Measurements from ENCODE around the gene ACOT11.
A peak's percentile ranks its signal among the peaks of the same experiment; 100 is the strongest.

The ACOT11 gene

DNA sequence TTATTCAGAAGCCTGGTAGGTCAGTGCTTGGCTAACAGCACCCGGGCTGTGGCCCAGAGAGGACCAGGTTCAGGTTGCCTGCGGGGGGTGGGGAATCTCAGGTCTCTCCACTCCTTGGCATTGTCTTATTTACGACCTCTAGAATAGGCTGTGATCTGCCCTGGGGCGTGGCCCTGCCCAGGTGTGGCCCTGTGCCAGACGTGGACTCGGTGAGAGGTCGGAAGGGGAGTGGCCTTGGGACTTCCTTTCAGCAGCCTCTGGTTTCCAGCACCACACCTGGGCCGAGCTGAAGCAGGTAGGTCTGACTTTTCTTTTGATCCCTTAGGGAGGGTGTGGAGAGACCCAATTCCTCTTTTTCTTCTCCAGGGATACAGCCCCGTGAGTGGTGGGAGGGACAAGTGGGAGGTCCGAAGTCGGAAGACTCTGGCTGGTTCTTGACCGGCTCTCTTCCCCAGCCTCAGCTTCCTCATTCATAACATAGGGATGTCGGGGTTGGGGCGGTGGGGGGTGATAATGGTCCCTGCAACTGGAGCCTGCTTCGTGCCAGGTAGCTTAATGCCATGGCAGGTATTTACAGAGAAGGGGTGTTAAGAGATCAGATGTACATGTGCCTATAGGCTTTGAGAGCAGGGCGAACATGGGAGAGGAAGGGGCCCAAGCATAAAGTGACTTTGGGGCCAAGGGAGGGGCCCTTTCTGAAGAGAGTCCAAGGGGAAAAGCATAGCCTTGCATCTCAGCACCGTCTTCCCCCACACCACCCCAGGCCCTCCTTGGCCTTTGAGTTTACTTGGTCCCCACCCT lies 16.5 kb downstream of the ACOT11 start:
- no peak for FAIRE-seq
- DNase-seq (ENCODE audit: low spot score): no peak

DNA sequence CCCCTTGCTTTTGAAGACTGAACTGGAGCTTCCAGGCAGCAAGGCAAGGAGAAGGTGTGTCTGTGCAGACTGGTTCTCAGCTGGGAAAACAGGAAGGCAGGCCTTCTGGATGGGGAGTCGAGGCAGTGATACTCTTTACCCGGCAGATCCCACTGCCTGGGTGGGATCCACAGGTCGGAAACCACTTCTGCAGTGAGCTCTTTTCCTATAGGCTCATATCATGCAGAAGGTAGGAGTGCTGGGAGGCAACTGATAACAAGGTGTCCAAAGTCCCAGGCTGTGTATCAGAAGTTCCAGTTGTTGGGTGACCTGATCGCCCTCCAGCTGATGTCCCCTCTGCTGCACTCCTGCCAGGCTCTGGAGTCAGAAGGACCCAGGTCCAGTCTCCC lies 17.1 kb downstream of the ACOT11 start:
- no peak for FAIRE-seq
- DNase-seq (ENCODE audit: low spot score): no peak

DNA sequence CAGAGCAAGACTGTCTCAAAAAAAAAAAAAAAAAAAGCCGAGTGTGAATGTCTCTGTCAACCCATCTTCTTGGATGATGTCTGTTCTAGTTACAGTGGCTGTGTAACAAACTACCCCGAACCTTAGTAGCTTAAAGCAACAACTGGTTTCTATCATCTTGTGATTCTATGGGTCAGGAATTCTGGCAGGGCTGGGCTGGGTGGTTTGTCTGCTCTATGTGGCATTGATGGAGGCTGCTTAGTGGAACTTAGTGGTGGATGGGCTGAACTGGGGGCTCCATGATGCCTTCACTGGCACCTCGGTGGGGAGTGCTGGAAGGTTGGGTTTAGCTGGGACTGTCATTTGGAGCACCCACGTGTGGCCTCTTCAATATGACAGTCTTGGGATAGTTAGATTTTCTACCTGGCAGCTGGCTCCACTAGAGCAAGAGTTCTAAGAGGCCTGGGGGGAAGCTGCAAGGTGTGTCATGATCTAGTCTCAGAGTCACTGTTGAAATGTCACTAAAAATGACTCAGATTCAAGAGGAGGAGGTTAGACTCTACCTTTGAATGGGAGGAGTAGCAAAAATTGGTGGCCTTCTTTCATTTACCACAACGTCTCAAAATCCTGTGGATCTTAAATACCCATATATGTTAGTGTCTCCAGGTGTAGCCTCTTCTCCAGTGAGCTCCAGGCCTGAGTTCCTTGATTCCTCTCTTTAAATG lies 18.6 kb downstream of the ACOT11 start:
- DNase-seq (ENCODE audit: low spot score): no peak
- FAIRE-seq: no peak

DNA sequence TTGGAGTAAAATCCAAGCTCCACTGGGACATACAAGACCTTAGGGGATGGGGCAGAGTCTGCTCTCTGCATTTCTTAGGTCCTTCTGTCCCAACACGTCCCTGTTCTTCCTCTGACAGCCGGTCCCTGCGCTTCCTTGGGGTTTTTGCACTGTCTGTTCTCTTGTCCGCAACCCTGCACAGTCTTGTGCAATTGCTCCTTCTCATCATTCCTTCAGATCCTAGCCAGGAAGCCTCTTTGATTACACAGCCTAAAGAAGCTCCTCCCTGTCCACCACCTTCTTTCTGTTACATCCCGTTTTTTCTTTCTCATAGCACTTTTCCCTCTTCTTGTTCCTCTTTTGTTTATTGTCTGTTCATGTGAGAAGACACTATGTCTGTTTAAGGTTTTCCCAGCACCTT lies 19.9 kb downstream of the ACOT11 start:
- DNase-seq (ENCODE audit: low spot score) (no peak), FAIRE-seq (no peak)

DNA sequence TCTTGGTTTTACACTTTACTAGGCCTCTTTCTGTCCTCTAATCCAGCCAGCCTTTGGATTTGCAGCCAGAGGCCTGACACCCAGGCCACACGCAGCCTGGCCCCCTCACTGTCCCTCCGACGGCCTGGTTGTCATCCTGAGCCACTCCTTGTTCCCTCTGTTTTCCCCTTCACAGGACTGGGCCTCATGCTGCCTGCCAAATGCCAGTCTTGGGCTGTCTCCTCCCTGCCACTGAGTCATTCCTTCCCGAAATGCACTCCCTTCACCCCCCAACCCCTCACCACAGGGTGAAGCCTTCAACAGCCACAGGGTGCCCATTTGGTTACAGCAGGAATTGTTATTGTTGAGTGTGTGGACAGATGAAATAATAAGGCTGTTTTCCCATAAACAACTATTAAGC lies 21.3 kb downstream of the ACOT11 start:
- DNase-seq (ENCODE audit: low spot score) (peak; percentile 68), FAIRE-seq (peak; percentile 13)

DNA sequence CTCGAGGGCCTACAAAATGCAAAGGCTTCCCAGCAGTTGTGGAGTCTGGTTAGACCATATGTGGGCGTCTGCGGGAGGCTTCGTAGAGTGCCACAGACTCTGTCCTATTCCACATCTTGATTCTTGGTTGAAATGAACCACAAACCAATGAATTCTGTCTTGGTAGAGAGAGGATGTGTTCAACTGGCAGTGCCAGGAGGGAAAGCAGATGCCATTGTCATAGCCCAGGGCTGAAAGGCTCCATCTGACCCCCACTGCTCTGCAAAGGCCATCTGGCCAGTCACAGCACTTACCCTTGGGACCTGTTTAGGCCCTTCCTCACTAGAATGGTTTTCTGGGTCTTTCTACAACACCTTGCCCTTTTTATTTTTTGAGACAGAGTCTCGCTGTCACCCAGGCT lies 22.1 kb downstream of the ACOT11 start:
- DNase-seq (ENCODE audit: low spot score): no peak
- no peak for FAIRE-seq

DNA sequence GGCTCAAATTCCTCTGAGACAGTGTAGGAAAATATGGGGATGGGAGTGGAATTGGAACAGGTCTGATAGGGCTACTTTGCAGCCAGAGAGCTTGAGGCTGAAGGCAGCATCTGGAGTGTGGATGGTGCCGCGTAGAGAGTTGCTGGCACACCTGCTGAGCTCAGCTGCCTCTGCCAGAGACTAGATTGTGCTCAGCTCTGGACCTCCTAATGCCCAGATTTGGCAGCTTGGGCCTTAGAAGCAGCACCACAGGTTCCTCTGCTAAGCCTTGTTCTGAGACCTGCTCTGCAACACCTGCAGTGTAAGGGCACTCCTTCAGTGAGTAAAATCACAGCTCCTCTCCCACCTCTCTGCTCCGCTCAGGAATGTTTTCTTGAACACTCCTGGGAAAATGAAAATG lies 23.3 kb downstream of the ACOT11 start:
- FAIRE-seq (no peak), DNase-seq (ENCODE audit: low spot score) (no peak)

DNA sequence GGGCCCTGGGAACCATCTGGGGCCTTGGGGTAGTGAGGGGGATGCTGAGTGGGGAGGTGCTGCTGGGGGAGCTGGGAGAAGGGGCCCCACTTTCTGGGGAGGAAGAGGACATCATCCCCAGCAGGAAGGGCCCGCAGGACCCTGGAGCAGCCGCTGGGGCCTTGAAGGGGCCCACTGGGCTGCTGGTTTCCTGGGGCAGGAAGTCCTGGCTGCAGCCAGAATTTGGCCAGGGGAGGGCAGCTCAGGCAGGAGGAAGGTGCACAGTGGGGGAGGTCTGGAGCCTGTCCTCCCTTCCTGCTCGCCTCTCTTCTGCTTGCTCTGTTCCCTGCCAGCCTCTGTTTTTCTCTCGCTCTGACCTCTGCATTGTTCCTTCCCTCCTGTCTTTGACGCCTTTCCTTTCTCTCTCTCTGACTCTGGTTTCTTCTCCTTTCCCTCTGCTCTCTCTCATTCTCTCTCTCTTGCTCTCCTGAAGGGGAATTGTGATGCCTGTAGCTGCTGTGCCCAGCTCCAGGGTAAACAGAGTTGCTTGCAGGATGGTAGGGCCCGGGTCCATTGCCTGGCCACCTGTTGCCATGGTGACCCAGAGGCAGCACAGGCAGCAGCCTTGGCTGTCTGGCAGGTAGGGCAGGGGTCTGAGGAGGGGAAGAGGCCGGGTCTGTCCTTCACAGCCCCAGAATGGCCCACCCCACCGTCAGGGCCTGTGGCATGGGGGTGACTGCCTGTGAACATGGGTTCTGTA lies 23.9 kb downstream of the ACOT11 start:
- no peak for FAIRE-seq
- no peak for DNase-seq (ENCODE audit: low spot score)

DNA sequence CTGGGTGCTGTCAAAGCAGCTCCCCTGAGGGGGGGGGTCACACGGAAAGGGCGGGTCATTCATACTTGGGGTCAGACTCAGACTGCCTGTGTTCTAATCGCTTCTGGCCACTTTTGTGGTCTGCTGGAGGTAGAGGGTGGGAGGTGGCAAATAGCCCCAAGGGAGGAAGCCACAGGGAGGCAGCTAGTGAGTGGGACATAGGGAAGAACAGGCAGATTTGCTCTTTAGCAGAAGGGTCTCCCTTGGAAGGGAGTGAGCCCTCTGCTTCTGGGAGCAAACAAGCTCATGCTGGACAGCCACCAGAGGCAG lies 24.5 kb downstream of the ACOT11 start:
- FAIRE-seq (no peak), DNase-seq (ENCODE audit: low spot score) (no peak)

DNA sequence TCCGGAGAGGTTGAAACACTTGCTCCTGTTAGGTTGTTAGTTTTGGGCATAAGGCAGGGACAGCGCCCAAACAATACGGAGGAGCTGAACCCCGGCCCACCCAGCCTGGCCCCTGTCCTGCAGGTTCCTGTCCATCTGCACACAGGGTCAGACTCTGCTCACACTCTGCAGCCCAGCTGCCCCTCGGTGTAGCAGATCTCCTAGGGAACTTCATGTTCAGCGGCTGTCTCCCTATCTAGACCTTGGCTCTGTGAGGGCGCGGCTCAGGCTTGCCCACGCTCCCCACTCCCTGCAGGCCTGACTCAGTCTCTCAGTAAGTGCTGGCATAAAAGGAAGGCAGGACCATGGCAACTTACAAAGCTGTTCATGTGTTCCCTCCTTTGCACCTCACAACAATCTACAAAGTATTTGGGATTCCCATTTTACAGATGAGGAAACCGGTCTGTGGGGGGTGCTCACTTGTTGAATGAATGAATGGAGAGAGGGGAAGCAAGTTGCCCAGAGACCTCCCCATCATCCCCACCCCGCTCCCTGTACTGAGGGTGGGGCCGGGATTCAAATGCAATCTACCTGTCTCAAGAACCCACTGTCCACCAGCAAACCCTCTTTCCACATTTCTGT lies 26.2 kb downstream of the ACOT11 start:
- FAIRE-seq: no peak

DNA sequence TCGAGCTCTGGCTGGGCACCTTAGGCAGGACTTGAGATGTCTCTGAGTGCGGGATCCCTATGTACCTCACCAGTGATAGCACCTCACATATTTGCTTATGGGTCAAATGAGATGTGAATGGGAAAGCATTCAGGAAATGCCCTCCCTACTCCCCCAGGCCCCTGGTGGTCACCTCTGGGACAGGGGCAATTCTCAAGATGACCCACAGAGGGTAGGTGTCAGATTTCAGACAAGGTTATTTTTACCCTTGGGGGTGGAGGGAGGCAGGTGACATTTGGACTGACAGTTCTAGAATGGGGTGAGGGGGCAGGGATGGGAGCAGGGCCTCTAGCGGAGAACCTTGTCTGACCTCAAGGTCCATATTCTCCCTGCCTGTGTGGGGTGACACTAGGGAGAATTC lies 27.1 kb downstream of the ACOT11 start:
- no peak for FAIRE-seq

More for the DNA sequence above, 26.2 kb downstream of the ACOT11 start:
- no peak for DNase-seq (ENCODE audit: low spot score)

DNA sequence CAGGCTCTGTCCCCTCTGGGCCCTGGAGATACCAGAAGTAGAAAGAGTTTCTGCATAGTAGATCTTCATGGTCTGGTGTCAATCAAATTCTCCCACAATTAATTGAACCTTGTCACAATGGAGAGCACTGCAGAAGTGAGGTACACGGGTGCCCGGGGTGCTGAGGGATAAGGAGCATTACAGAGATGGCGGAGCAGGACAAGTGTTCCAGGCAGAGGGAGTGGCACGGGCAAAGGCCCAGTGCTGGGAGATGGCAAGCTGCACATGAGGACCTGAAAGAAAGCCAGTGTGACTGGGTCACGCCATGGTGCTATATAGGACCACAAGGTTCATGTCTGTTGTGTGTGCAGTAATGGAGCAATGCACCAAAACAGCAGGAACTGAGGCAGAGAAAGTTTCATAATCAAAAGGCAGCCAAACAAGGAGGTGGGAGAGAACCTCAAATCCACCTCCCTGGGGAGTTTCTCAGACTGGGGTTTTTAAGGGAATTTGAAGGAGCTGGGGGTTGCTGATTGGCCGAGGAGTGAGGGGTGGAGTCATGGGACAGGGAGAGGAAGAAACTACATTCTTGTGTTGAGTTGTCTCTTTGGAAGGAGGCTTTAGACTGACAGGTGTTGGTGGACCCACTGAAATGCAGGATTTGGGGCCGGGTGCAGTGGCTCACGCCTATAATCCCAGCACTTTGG lies 27.7 kb downstream of the ACOT11 start:
- DNase-seq (ENCODE audit: low spot score) (no peak), FAIRE-seq (no peak)

More for the DNA sequence above, 27.1 kb downstream of the ACOT11 start:
- DNase-seq (ENCODE audit: low spot score): no peak

DNA sequence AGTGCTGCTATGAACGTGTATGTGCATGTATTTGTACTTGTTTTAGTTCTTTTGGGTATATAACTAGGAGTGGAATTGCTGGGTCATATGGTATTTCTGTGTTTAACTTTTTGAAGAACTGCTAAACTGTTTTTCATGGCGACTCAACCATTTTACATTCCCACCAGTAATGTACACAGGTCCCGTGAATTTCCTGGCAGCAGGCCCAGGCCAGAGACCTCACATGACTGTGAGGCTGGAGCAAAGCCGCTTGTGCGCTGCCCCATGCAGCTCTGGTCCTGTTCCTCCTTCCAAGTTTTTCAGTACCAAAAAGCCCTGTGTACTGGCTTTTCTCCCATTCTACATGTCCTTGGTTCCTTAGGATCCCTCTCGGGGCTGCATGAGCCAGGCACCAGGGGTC lies 29.6 kb downstream of the ACOT11 start:
- FAIRE-seq: no peak
- no peak for DNase-seq (ENCODE audit: low spot score)

DNA sequence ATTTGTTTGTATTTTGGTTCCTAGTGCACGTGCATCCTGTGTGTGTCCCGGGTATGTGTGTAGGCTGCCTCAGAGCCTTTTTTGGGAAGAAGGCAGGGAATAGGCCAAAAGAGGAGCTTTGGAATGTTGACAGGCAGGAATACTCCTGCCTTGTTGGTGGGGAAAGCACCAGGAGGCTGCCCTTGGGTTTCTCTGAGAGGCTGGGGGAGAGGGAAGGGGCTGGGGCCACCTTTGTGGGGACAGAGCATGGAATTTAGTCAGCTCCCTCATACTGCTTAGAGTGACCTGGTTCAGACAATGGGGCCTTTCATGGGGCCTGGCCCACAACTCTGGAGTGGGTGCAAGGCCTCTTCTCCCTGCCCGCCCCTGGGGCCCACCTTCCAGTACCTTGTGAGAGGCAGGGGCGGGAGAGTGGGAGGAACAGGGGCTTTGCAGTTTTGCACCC lies 31.3 kb downstream of the ACOT11 start:
- DNase-seq (ENCODE audit: low spot score) (no peak), FAIRE-seq (no peak)

DNA sequence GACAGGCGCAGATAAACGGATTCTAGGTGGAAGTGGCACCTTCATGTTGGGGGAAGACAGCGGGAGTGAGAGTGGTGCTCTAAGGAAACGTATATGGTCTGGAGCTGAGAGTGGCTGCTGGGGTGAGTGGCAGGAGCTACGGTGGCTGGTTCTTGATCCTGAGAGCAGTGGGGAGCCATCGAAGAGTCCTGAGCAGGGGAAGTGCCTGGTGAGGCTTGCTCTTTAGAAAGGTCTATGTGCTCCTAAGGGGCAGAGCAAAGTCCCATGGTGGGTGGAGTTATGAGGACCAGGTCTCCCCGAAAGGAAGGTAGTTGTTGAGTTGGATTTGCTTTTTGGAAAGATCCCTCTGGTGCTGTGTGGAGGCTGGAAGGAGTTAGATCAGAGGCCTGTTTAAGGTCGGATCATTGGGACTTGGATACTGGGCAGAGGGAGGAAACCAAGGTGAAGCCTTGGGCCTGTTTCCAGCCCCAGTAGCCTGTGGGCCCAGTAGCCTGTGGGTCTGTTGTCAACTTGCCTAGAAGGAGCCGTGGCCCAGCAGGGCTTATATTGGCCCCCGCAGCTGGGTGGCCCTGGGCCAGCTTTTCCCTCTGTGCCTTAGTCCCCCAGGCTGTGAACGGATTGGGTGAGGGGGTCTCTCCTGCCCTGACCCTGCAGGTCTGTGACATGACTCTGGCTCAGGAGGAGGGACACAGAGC lies 33.0 kb downstream of the ACOT11 start:
- DNase-seq (ENCODE audit: low spot score) (no peak), FAIRE-seq (no peak)

DNA sequence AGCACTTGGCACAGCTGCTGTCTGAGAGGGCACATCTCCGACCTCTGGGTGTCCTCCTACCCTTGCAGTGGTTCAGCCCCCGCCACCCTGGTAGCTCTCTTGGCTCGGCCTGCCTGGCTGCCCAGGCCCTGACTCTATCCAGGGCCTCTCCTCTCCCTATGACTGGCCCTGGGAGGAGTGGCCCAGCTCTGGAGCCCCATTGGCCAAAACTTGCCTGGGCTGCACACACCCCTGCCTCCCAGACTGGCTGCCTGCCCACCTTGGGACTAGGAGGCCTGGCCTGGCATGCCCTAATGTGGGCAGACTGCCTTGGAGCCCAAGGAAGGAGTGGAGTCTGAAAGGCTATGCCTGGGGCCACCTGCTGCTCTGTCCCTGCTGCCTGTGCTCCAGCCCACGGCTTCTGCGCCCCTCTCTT lies 33.6 kb downstream of the ACOT11 start:
- peak; percentile 80 for DNase-seq (ENCODE audit: low spot score)

DNA sequence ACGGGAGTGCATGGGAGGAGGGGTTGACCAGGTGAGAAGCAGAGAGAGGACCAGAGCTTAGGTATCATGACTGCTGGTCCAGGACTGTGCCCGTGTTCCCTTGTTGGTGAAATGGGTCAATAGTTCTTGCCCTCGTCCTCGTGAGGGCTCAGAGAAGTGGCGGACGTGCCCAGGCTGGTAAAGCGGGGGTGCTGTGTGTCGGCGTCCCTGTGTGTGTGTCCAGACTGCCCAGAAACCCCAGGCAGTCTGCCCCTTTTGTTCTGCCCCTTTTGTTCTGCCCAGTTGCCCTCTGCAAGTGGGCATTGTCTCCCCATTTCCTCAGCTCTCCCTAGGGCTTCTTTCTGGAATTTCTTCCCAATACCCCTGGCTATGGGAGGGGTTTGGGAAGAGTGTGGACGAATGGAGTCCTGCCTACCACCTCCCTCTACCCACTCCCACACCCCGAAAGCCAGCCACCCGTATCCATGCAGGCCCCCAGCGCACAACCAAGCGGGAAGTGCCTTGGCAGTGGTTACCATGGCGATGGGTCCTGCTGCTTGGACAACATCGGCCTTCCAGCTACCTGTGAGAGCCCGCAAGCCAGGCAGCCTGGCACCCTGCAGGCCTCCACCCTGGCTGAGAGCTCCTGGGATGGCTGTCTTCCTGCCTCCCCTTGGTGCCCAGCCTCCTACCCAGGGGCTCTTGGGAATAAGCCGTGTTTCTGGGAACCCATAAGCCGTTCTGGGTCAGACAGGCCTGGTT lies 34.7 kb downstream of the ACOT11 start:
- FAIRE-seq: no peak
- DNase-seq (ENCODE audit: low spot score): no peak

More for the DNA sequence above, 33.6 kb downstream of the ACOT11 start:
- FAIRE-seq: no peak

DNA sequence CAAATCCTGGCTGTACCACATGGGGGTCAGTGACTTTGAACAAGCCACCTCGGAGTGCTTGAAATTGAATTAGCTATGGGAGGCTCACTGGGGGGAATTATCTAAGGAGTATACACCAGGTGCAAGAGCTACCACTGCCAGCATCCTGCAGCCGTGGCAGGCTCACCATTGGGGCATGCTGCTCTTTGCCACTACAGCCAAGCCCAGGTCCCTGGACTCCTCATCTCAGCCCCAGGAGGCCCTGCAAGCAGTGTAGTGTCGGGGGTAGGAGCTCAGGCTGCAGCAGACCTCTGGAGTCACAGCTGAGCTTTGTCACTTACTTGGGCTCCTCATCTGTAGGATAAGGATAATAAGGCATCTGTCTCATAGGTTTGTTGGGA lies 35.3 kb downstream of the ACOT11 start:
- DNase-seq (ENCODE audit: low spot score) (no peak), FAIRE-seq (no peak)

DNA sequence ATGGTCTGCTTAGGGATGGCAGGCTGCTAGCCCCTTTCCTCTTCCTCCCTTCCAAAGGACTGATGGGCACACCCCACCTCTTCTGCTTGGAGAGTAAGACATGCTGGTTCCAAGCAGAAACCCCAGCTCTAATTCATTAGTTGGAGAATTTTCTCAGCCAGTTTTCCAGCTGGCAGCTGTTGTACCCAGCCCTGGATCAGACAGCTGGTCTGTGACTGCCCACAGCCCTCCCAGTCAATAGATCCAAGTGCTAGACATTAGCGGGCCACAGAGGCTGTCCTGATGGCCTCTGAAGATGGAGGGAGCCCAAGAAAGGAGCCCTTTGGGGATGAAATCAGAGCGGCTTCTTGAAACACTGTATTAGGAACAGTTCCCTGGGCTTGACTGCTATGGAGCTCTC lies 35.8 kb downstream of the ACOT11 start:
- FAIRE-seq (no peak), DNase-seq (ENCODE audit: low spot score) (no peak)

DNA sequence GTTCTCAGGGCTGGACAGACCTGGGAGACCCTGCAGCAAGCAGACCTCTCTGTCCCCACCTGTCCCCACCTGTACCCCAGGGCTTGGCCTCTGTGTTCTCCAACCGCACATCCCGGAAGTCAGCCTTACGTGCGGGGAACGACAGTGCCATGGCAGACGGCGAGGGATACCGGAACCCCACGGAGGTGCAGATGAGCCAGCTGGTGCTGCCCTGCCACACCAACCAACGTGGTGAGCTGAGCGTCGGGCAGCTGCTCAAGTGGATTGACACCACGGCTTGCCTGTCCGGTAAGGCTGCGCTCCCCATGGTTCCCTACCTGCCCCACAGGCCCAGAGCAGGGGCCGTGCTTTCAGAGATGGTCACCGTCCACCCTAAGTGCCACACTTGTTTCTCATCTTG lies 36.5 kb downstream of the ACOT11 start:
- no peak for FAIRE-seq
- no peak for DNase-seq (ENCODE audit: low spot score)
